Gastrocnemius medialis (tissue), 4 donors: ENCODE data around the gene NHSL1. TPM values are rescaled to one million over a fixed set of nuclear protein-coding genes. Genes with fewer than 3 reads are reported as not detected.

ENCODE experiments used
- ATAC-seq, 2 donors: fragments of 150-250 bp; one replicate each; pipeline ENCODE4 v1.9.1; 2016
- DNase-seq, 2 donors: peaks; one replicate each; pipeline ENCODE4 v3.0.0-alpha.2; 2019
- H3K27ac ChIP-seq, 4 donors: fragments of 200-600 bp; sonication (generic); 1 replicate in 1 of 4; 2 replicates in 3 of 4; pipeline ENCODE4 v1.5.1; 2016 to 2018; ENCODE audit warnings: mild to moderate bottlenecking in 2 of 4, moderate library complexity in 1 of 4
- H3K27me3 ChIP-seq, 3 donors: fragments of 200-600 bp; sonication (generic) in 2 of 3; 1 replicate in 1 of 3; 2 replicates in 2 of 3; pipeline versions ENCODE4 v1.5.1 to v1.6.0; 2016 to 2019; ENCODE audit warnings: mild to moderate bottlenecking in 1 of 3, moderate library complexity in 1 of 3
- H3K36me3 ChIP-seq, 2 donors: fragments of 200-600 bp; sonication (generic) in 1 of 2; one replicate each; pipeline ENCODE4 v1.5.1; 2017 to 2018
- H3K4me1 ChIP-seq, 2 donors: fragments of 200-600 bp; sonication (generic) in 1 of 2; one replicate each; pipeline ENCODE4 v1.5.1; 2016 to 2017; ENCODE audit warnings: mild to moderate bottlenecking in 2 of 2
- H3K4me3 ChIP-seq, 4 donors: fragments of 200-600 bp; sonication (generic) in 3 of 4; 1 replicate in 1 of 4; 2 replicates in 3 of 4; pipeline ENCODE4 v1.5.1; 2016 to 2019; ENCODE audit warnings: mild to moderate bottlenecking in 2 of 4
- H3K9me3 ChIP-seq, 3 donors: fragments of 200-600 bp; sonication (generic) in 2 of 3; 1 replicate in 1 of 3; 2 replicates in 2 of 3; pipeline ENCODE4 v1.5.1; 2016 to 2019
- CTCF ChIP-seq, 5 experiments: fragments of 450-650 bp in 3 of 5; fragments of 200-600 bp in 2 of 5; sonication (generic) in 2 of 5; IDR thresholded peaks in 4 of 5; conservative IDR thresholded peaks in 1 of 5; 1 replicate in 4 of 5; 2 replicates in 1 of 5; pipeline ENCODE4 v1.5.1; 2016 to 2019; ENCODE audit warnings: antibody characterized with exemption in 5 of 5, mild to moderate bottlenecking in 3 of 5, moderate library complexity in 3 of 5
- POLR2A ChIP-seq, 2 donors: fragments of 450-650 bp; IDR thresholded peaks; one replicate each; pipeline ENCODE4 v1.6.1; 2017; ENCODE audit warnings: antibody characterized with exemption in 2 of 2, mild to moderate bottlenecking in 2 of 2, moderate library complexity in 2 of 2
- in situ Hi-C, 4 donors: fragments of 200-750 bp; cut with MboI; loops; one replicate each; pipeline versions ENCODE4 v1.15.0 to v1.8.0; 2017; ENCODE audit warnings: low sequenced_read_pairs in 4 of 4
- intact Hi-C: fragments of 100-400 bp; cut with DNase I; formaldehyde crosslinking; loops from one replicate; pipeline ENCODE4 v1.15.1; 2023; ENCODE audit warnings: low total_unique reads
- total RNA-seq, 4 donors: library from RNA; depleted of rRNA; stranded (reverse); fragments of >200 nt; gene quantifications; one replicate each; pipeline versions ENCODE4 v1.1.0 to v1.2.3, GENCODE V29; 2016

Gene NHSL1
- total RNA-seq, 4 donors from 2014 or later: 0.31 to 2.0 (median 1.1) TPM

- in situ Hi-C loops (loop anchor here in 3 of 4 donors (10.0 to 25.0 kb wide), 4 partner anchors 75 to 325 kb away; partner anchors contain the start of gene CCDC28A (in 1 of the 3)), intact Hi-C loops (no loop called here)
- Histone ChIP-seq H3K27me3 (no peaks in the 10 kb centered on the region), H3K36me3 (no peaks in the 10 kb centered on the region), H3K9me3 (no peaks in the 10 kb centered on the region), H3K27ac (no peak overlapping the region), H3K4me1 (no peaks in the 10 kb centered on the region), H3K4me3 (no peak overlapping the region)
- ATAC-seq (no peak), DNase-seq (no peak)
- TF ChIP-seq POLR2A (IDR thresholded peaks at IDR 0.05) (no peak), CTCF (IDR thresholded peaks at IDR 0.05 in 4 of 5, conservative IDR thresholded peaks at IDR 0.05 in 1 of 5) (no peak)
Observed at GRCh38 chr6:138439546-138439945, 59.7 kb downstream of the NHSL1 start.

DNA sequence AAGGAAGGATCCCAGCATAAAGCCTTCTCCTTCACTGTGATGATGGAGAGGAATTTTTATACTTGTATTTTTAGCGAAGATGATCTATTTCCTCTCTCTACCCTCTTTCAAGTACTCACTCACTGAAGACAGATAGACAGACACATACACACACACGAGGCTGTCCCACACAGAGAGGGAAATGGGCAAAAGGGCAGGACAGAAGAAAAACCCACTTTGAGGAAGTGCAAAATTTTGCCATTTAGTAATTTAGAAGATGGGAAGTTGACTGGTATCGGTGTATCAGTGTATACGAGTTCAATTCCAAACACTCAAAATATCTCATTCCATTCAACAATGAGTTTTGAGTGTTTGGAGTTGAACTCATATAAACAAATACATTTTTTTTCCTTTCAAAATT, 64.4 kb downstream of the NHSL1 start:
- Histone ChIP-seq H3K4me3 (no peak overlapping the region), H3K27ac (no peak overlapping the region), H3K27me3 (no peaks in the 10 kb centered on the region), H3K4me1 (no peaks in the 10 kb centered on the region), H3K9me3 (no peaks in the 10 kb centered on the region), H3K36me3 (no peaks in the 10 kb centered on the region)
- TF ChIP-seq POLR2A (IDR thresholded peaks at IDR 0.05) (no peak), CTCF (IDR thresholded peaks at IDR 0.05 in 4 of 5, conservative IDR thresholded peaks at IDR 0.05 in 1 of 5) (no peak)
- intact Hi-C loops: no loop called here
- in situ Hi-C loops: loop anchor here (5.0 to 25.0 kb wide), 5 partner anchors 80 to 330 kb away; partner anchors contain the start of gene CCDC28A (in 1 of the 4)
- DNase-seq (no peak), ATAC-seq (no peak)

- Histone ChIP-seq H3K4me1 (peaks cover 0 to 2% of the 10 kb centered on the region in 2 donors), H3K9me3 (no peaks in the 10 kb centered on the region), H3K27ac (no peak overlapping the region), H3K4me3 (no peak overlapping the region), H3K27me3 (no peaks in the 10 kb centered on the region), H3K36me3 (no peaks in the 10 kb centered on the region)
- intact Hi-C loops (no loop called here), in situ Hi-C loops (loop anchor here (5.0 to 25.0 kb wide), 5 partner anchors 81 to 331 kb away; partner anchors contain the start of gene CCDC28A (in 1 of the 4))
- DNase-seq (no peak), ATAC-seq (no peak)
- TF ChIP-seq POLR2A (IDR thresholded peaks at IDR 0.05) (no peak), CTCF (IDR thresholded peaks at IDR 0.05 in 4 of 5, conservative IDR thresholded peaks at IDR 0.05 in 1 of 5) (no peak)
Observed at GRCh38 chr6:138434096-138434495, 65.2 kb downstream of the NHSL1 start.

DNA sequence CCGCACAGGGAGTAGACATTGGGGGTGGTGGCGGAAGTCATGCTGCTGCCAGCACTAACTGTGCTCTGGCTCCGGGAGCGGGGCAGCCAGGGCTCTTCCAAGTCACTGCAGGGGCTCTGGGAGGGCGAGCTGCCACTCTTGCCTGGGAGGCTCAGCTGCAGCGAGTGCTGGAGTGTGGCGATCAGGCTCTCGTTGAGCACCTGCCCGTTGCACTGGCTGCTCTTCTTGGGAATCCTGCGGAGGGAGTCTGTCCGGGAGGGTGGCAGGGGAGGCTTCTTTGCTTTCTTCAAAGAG, 67.3 kb downstream of the NHSL1 start:
- ATAC-seq (no peak), DNase-seq (no peak)
- TF ChIP-seq CTCF (IDR thresholded peaks at IDR 0.05 in 4 of 5, conservative IDR thresholded peaks at IDR 0.05 in 1 of 5) (no peak), POLR2A (IDR thresholded peaks at IDR 0.05) (no peak)
- Histone ChIP-seq H3K27me3 (no peaks in the 10 kb centered on the region), H3K4me1 (peaks cover 0 to 5% of the 10 kb centered on the region in 2 donors), H3K9me3 (no peaks in the 10 kb centered on the region), H3K4me3 (no peak overlapping the region), H3K27ac (no peak overlapping the region), H3K36me3 (no peaks in the 10 kb centered on the region)
- intact Hi-C loops (no loop called here), in situ Hi-C loops (loop anchor here (5.0 to 25.0 kb wide), 5 partner anchors 83 to 333 kb away; partner anchors contain the start of gene CCDC28A (in 1 of the 4))
